Panc1 (cell line): ENCODE measurements around the gene COG3. TPM values are rescaled to one million over a fixed set of nuclear protein-coding genes. Genes with fewer than 3 reads are reported as not detected.

ENCODE experiments used
- ATAC-seq: fragments of 200-7000 bp; cut with Tn5 transposase; 2 replicates; pipeline ENCODE4 v1.9.1; 2020; ENCODE audit warnings: mild to moderate bottlenecking, moderate library complexity
- BruUV-seq: library from RNA; stranded (reverse); fragments of 400-500 nt; replicated peaks from 2 replicates; lab custom pipeline; 2021; lab: Mats Ljungman, UMichigan
- CTCF ChIA-PET: fragments of 300-600 bp; sonication (Branson Sonifier 250); formaldehyde crosslinking; loops from one replicate; lab custom pipeline; 2022; ENCODE audit warnings: antibody characterized with exemption; lab: Charles Lee
- POLR2A ChIA-PET: fragments of 300-600 bp; sonication (Branson Sonifier 250); formaldehyde crosslinking; loops from one replicate; lab custom pipeline; 2022; ENCODE audit warnings: antibody characterized with exemption; lab: Charles Lee
- DNase-seq: peaks from one replicate; pipeline ENCODE4 v3.0.0-alpha.2; 2010; ENCODE audit warnings: low read depth, low spot score
- H3K27ac ChIP-seq: 2 replicates; pipeline ENCODE4 v1.5.1; 2011; ENCODE audit warnings: mild to moderate bottlenecking, low read length, inconsistent platforms
- H3K27me3 ChIP-seq: fragments of 200-500 bp; sonication (Bioruptor generic); 2 replicates; pipeline ENCODE4 v1.6.0; 2014; ENCODE audit warnings: low read length, inconsistent platforms; ENCODE audit not compliant: control insufficient read depth, insufficient read depth
- H3K36me3 ChIP-seq: fragments of 200-500 bp; sonication (Bioruptor generic); 2 replicates; pipeline ENCODE4 v1.5.1; 2014; ENCODE audit warnings: inconsistent platforms, mild to moderate bottlenecking, low read length, moderate library complexity; ENCODE audit not compliant: control insufficient read depth, insufficient read depth
- H3K4me1 ChIP-seq: 2 replicates; pipeline ENCODE4 v1.5.1; 2011; ENCODE audit warnings: inconsistent platforms, mild to moderate bottlenecking, low read length, moderate library complexity; ENCODE audit not compliant: control insufficient read depth, insufficient read depth
- H3K4me3 ChIP-seq, 2 experiments: 2 replicates each; pipeline ENCODE4 v1.5.1; 2011 to 2012; ENCODE audit warnings: low read depth in 2 of 2, low read length in 2 of 2, mild to moderate bottlenecking in 2 of 2, inconsistent platforms in 1 of 2, moderate library complexity in 1 of 2
- H3K9me3 ChIP-seq: fragments of 200-500 bp; sonication (Bioruptor generic); 2 replicates; pipeline ENCODE4 v1.5.1; 2014; ENCODE audit warnings: low read depth, mild to moderate bottlenecking, inconsistent platforms, low read length, moderate library complexity; ENCODE audit not compliant: control insufficient read depth, insufficient read depth
- CTCF ChIP-seq: fragments of 450-650 bp; IDR thresholded peaks from 2 replicates; pipeline ENCODE4 v1.5.1; 2017; ENCODE audit warnings: mild to moderate bottlenecking
- POLR2AphosphoS5 ChIP-seq: IDR thresholded peaks from 2 replicates; pipeline ENCODE4 v1.6.1; 2012; ENCODE audit warnings: mild to moderate bottlenecking, low read depth, low read length, moderate library complexity
- REST ChIP-seq, 2 experiments: IDR thresholded peaks; 2 replicates each; pipeline ENCODE4 v1.6.1; 2011 to 2012; ENCODE audit warnings: low read depth in 2 of 2, control low read depth in 1 of 2, low read length in 1 of 2, mild to moderate bottlenecking in 1 of 2, moderate library complexity in 1 of 2; ENCODE audit not compliant: insufficient read depth in 1 of 2
- SIN3A ChIP-seq: IDR thresholded peaks from 2 replicates; pipeline ENCODE4 v1.6.1; 2012; ENCODE audit warnings: low read depth, mild to moderate bottlenecking, low read length, moderate library complexity, borderline replicate concordance; ENCODE audit not compliant: insufficient read depth
- TCF7L2 ChIP-seq: IDR thresholded peaks from 2 replicates; pipeline ENCODE4 v1.6.1; 2011; ENCODE audit warnings: mild to moderate bottlenecking, low read depth, low read length, inconsistent platforms
- in situ Hi-C: cut with HindIII; loops from 2 replicates; pipeline ENCODE4 v1.10.0; 2016; ENCODE audit warnings: low sequenced_read_pairs, low pct_unique_long_range_greater_than_20kb
- intact Hi-C: fragments of 100-400 bp; cut with micrococcal nuclease; formaldehyde crosslinking; loops from one replicate; pipeline ENCODE4 v1.10.0; 2022; ENCODE audit not compliant: unreplicated experiment
- total RNA-seq: library from RNA; stranded (reverse); gene quantifications from one replicate; pipeline ENCODE4 v1.2.1, GENCODE V29; 2021; ENCODE audit not compliant: unreplicated experiment

The COG3 gene
- total RNA-seq, 1 experiment from 2014 or later, result 13.6 TPM

- Histone ChIP-seq H3K4me1 (no peaks in the 10 kb centered on the region), H3K9me3 (no peaks in the 10 kb centered on the region), H3K27me3 (no peaks in the 10 kb centered on the region), H3K4me3 (no peak overlapping the region), H3K36me3 (no peaks in the 10 kb centered on the region), H3K27ac (no peak overlapping the region)
- ATAC-seq (no peak), DNase-seq (no peak)
- intact Hi-C loops, result no loop called here
- no TSS peak for BruUV-seq
- TF ChIP-seq REST (IDR thresholded peaks at IDR 0.05; ENCODE audit: insufficient read depth in 1 of 2, low read depth in 2 of 2, low read length in 1 of 2) (no peak), CTCF (no peak), SIN3A (no peak), POLR2AphosphoS5 (no peak), TCF7L2 (no peak)
- CTCF ChIA-PET, result no interaction called here
- POLR2A ChIA-PET, result no interaction called here
- in situ Hi-C loops, result no loop called here
These were observed 117.8 kb downstream of the COG3 start for GRCh38 chr13:45582408-45583076.

GRCh38 chr13:45584816-45585215, 120.1 kb downstream of the COG3 start:
- H3K27me3 ChIP-seq, result no peaks in the 10 kb centered on the region
- DNase-seq, result no peak
- in situ Hi-C loops (no loop called here), intact Hi-C loops (no loop called here)
- ATAC-seq, result no peak
- no peaks in the 10 kb centered on the region for H3K36me3 ChIP-seq
- CTCF ChIA-PET, result no interaction called here
- no peak overlapping the region for H3K4me3 ChIP-seq
- H3K27ac ChIP-seq, result no peak overlapping the region
- H3K9me3 ChIP-seq, result no peaks in the 10 kb centered on the region
- POLR2A ChIA-PET, result no interaction called here
- TF ChIP-seq POLR2AphosphoS5, result no peak
- peak; percentile 9; the same call in 1 of the 2 replicates for TF ChIP-seq CTCF
- no TSS peak for BruUV-seq
- no peaks in the 10 kb centered on the region for H3K4me1 ChIP-seq

Other genes with a start within 250 kb of the COG3 start
- 939 TPM for gene TPT1, start 123.8 kb upstream of the COG3 start, total RNA-seq
- gene SLC25A30, start 46.6 kb upstream of the COG3 start, total RNA-seq, result 26.8 TPM
- gene ERICH6B, start 150.8 kb downstream of the COG3 start, total RNA-seq, result not detected
- not detected for gene CBY2, start 237.4 kb downstream of the COG3 start, total RNA-seq